Effector memory CD8-positive, alpha-beta T cell (primary cell): ENCODE results near the gene GBA2.
A peak's percentile ranks its signal among the peaks of the same experiment; 100 is the strongest.

Experiments
- ATAC-seq: fragments of 150-1000 bp; cut with Tn5 transposase; replicated peaks from 2 replicates; pipeline ENCODE4 v1.10.0; 2021; ENCODE audit warnings: mild to moderate bottlenecking, moderate library complexity
- DNase-seq, 3 experiments: peaks; one replicate each; pipeline ENCODE4 v3.0.0; 2021
- H3K27ac Mint-ChIP-seq, 2 donors: one replicate each; pipeline ENCODE4 v1.8.0; 2022; ENCODE audit warnings: mild to moderate bottlenecking in 2 of 2, mixed read lengths in 2 of 2, moderate library complexity in 2 of 2
- H3K27me3 Mint-ChIP-seq, 2 donors: one replicate each; pipeline ENCODE4 v1.8.0; 2022; ENCODE audit warnings: mixed read lengths in 2 of 2
- H3K36me3 Mint-ChIP-seq: one replicate; pipeline ENCODE4 v1.8.0; 2022; ENCODE audit warnings: mild to moderate bottlenecking, moderate library complexity, mixed read lengths; ENCODE audit not compliant: insufficient read depth
- H3K4me1 Mint-ChIP-seq, 2 donors: one replicate each; pipeline ENCODE4 v1.8.0; 2022; ENCODE audit warnings: low read depth in 2 of 2, mixed read lengths in 2 of 2
- H3K4me3 Mint-ChIP-seq, 2 donors: one replicate each; pipeline ENCODE4 v1.8.0; 2022; ENCODE audit warnings: mild to moderate bottlenecking in 2 of 2, mixed read lengths in 2 of 2, moderate library complexity in 2 of 2
- H3K9me3 Mint-ChIP-seq, 2 donors: one replicate each; pipeline ENCODE4 v1.8.0; 2022; ENCODE audit warnings: mixed read lengths in 2 of 2

Gene GBA2

DNA sequence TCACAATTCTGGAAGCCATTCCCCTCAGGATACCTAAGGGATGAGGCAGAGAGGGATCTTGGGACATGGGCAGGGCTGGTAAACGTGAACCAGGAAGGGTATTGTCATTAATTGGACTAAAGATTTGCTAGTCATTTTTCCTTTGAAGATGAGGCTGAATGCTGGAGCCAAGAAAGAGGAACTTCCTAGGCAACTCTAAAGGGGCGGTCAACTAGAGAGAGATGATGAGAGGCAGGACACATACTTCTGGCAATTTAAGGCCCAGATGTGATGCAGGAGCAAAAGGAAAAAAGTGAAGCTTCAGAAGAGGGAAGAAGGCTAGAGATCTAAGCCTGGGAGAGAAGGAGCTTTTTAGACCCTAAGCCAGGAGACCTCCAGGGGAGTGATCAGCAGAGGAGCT lies 5.6 kb downstream of the GBA2 start:
- H3K9me3 Mint-ChIP-seq, result no peaks in the 10 kb centered on the region
- H3K27me3 Mint-ChIP-seq, result no peaks in the 10 kb centered on the region
- DNase-seq (no peak), ATAC-seq (no peak)
- peak overlapping the region in 1 of 2 donors; percentile 7 for H3K27ac Mint-ChIP-seq
- H3K4me1 Mint-ChIP-seq, result peaks cover 47 to 54% of the 10 kb centered on the region in 2 donors
- peaks cover 31% of the 10 kb centered on the region for H3K36me3 Mint-ChIP-seq
- no peak overlapping the region for H3K4me3 Mint-ChIP-seq

DNA sequence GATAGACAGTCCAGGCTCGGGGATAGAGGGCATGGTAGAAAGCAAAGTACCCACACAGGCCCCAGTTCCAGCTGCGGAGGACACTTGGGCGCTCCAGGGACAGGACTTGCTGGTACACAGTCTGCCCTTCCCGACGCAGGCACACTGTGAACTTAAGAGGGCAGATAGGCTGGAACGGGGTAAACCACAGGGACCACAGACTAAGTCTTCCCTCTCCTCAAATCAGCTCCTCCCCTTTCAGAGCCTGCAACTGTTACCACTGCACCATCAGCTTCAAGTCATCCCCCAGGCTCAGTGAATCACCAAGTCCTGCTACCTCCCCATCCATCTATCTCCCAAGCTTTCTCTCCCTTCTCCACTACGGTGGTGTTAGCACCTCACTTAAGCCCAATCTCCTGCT lies 7.3 kb downstream of the GBA2 start:
- H3K27ac Mint-ChIP-seq, result peak overlapping the region; percentile 69 to 72
- H3K4me1 Mint-ChIP-seq, result peaks cover 30 to 38% of the 10 kb centered on the region in 2 donors
- peaks cover 38% of the 10 kb centered on the region for H3K36me3 Mint-ChIP-seq
- DNase-seq (no peak), ATAC-seq (peak; percentile 76)
- no peak overlapping the region for H3K4me3 Mint-ChIP-seq
- no peaks in the 10 kb centered on the region for H3K27me3 Mint-ChIP-seq
- no peaks in the 10 kb centered on the region for H3K9me3 Mint-ChIP-seq

DNA sequence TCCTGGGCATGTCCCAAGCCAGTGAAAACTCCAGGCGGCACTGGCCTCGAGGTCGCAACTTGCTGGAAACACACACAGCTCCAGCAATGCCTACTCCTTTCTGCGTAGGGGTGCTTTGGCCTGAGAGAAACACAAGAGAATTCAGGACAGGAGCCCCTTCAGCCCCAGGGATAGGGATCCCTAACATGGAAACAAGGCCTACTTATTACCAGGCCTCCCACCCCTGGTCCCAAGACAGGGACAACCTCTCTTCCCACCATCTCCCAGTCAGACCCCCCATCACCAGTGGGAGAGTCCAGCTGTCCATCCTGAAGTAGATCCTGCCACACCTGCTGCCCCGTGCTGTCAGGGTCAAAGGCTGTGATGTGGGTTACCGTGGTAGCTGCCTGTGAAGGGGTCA lies 8.8 kb downstream of the GBA2 start:
- ATAC-seq, result no peak
- no peaks in the 10 kb centered on the region for H3K9me3 Mint-ChIP-seq
- no peak overlapping the region for H3K4me3 Mint-ChIP-seq
- H3K27me3 Mint-ChIP-seq, result no peaks in the 10 kb centered on the region
- H3K27ac Mint-ChIP-seq, result peak overlapping the region in 1 of 2 donors; percentile 72
- H3K4me1 Mint-ChIP-seq, result peaks cover 23 to 32% of the 10 kb centered on the region in 2 donors
- H3K36me3 Mint-ChIP-seq, result peaks cover 40% of the 10 kb centered on the region
- no peak for DNase-seq

DNA sequence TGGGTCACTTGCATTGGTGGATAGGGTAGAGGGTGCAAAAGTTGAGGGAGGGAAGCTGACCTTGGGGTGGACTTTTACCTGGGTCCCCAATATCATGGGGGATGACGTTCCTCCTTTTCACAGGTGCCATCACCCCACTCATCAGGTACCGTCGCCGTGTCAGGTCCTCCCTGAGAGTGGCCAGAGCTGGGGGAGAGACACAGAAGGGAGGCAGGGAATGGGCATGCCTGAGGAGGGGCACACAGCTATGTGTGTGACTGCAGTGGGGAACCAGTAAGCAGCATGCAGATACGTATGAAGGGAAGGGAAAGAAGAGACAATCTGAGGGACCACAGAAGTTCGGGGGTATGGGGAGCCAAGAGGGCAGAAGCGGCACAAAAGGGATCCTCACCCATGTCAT lies 10.1 kb downstream of the GBA2 start:
- Mint-ChIP-seq H3K36me3 (peaks cover 41% of the 10 kb centered on the region), H3K27me3 (no peaks in the 10 kb centered on the region), H3K9me3 (no peaks in the 10 kb centered on the region), H3K27ac (no peak overlapping the region), H3K4me3 (no peak overlapping the region), H3K4me1 (peaks cover 23 to 25% of the 10 kb centered on the region in 2 donors)
- ATAC-seq (no peak), DNase-seq (no peak)

DNA sequence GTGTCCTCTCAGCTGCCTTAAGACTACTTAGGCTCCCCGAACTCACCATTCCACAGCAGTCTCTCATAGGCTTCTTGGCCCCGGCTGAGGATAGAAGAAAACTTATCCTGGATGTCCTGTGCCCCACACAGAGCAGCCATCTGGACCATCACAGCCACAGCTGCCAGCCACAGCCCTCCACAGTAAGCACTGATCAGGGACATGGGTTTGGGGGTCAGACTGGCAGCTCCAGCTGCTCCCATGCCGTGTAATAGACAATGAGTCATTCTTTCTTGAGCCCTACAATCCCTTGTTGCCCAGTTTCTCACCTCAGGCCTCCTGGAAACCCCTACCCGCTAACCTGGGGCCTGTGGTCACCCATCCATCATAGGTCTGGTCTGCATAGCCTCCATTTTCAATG lies 10.8 kb downstream of the GBA2 start:
- DNase-seq (no peak), ATAC-seq (no peak)
- Mint-ChIP-seq H3K27ac (no peak overlapping the region), H3K4me1 (peaks cover 20 to 23% of the 10 kb centered on the region in 2 donors), H3K9me3 (no peaks in the 10 kb centered on the region), H3K4me3 (no peak overlapping the region), H3K36me3 (peaks cover 38% of the 10 kb centered on the region), H3K27me3 (no peaks in the 10 kb centered on the region)

DNA sequence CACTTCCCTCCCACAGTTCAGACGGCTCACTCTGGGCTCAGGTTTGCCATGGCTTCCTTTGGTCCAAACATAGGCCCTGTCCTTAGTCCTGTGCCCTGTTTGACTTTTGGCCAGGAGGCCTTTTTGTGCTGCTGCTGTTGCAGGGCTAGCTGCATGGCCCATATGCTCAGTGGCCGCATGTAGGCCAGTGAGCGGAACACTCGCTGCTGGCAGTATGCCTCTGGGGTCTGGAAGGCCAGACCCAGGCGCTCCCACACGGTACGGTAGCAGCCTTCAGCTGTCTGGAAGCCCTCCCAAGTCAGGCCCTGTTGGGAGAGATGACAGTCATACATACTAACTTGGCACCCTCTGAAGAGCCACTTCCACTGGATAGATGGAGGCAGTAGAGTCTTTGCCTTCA lies 11.9 kb downstream of the GBA2 start:
- H3K36me3 Mint-ChIP-seq, result peaks cover 35% of the 10 kb centered on the region
- H3K27me3 Mint-ChIP-seq, result no peaks in the 10 kb centered on the region

DNA sequence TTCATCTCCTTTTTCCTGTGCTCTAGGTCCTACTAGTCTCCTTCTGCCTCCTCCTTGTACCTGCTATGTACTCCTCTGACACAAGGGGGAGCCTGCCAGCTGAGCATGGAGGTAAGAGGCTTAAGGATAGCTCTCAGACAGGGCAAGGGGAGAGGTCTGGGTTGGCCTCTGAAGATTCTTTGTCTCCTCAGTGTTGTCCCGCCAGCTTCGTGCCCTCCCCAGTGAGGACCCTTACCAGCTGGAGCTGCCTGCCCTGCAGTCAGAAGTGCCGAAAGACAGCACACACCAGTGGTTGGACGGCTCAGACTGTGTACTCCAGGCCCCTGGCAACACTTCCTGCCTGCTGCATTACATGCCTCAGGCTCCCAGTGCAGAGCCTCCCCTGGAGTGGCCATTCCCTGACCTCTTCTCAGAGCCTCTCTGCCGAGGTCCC lies 12.8 kb downstream of the GBA2 start:
- DNase-seq (peak; percentile 62 to 67 (median 66)), ATAC-seq (no peak)
- Mint-ChIP-seq H3K9me3 (no peaks in the 10 kb centered on the region), H3K4me3 (no peak overlapping the region), H3K27ac (no peak overlapping the region), H3K4me1 (peaks cover 13 to 20% of the 10 kb centered on the region in 2 donors), H3K27me3 (no peaks in the 10 kb centered on the region), H3K36me3 (peaks cover 29% of the 10 kb centered on the region)

More for the DNA sequence above, 11.9 kb downstream of the GBA2 start:
- H3K9me3 Mint-ChIP-seq, result no peaks in the 10 kb centered on the region
- DNase-seq, result no peak
- ATAC-seq, result no peak
- H3K27ac Mint-ChIP-seq, result no peak overlapping the region
- peaks cover 19 to 24% of the 10 kb centered on the region in 2 donors for H3K4me1 Mint-ChIP-seq
- H3K4me3 Mint-ChIP-seq, result no peak overlapping the region

DNA sequence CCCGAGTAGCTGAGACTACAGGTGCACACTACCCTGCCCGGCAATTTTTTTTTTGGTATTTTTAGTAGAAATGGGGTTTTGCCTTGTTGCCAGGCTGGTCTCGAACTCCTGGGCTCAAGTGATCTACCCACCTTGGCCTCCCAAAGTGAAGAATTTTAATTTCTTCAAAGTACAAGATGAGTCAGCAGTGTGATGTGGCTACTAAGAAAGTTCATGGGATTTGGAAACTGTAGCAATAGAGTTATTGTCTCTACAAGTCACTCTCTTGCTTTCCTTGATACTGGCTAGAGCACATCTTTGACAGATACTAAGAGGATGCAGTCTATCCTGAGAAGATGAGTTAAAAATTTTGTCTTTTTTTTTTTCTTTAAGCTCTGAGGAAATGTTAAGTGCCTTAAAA lies 14.9 kb downstream of the GBA2 start:
- Mint-ChIP-seq H3K4me1 (peaks cover 13 to 23% of the 10 kb centered on the region in 2 donors), H3K36me3 (peaks cover 27% of the 10 kb centered on the region), H3K9me3 (no peaks in the 10 kb centered on the region), H3K27ac (peak overlapping the region in 1 of 2 donors; percentile 63), H3K4me3 (no peak overlapping the region), H3K27me3 (no peaks in the 10 kb centered on the region)
- DNase-seq (no peak), ATAC-seq (no peak)

DNA sequence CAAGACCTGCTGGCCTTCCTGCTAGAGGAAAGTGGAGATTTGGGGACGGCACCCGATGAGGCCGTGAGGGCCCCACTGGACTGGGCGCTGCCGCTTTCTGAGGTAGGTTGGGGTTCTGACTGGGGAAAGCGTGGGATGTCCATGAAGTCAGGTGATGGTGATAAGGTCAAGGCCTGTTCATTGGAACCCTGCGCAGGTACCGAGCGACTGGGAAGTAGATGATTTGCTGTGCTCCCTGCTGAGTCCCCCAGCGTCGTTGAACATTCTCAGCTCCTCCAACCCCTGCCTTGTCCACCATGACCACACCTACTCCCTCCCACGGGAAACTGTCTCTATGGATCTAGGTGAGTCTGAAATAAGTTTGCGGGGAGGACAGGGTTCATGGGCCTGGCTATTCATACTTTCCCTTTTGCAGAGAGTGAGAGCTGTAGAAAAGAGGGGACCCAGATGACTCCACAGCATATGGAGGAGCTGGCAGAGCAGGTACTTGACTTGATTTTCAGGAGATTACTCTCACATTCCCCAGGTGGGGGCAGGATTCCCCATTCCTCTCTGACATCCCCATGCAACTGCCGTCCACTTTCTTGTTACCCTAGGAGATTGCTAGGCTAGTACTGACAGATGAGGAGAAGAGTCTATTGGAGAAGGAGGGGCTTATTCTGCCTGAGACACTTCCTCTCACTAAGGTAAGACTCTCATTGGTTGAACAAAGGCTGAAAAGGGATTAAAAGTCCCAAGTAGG lies 16.1 kb downstream of the GBA2 start:
- peak in 1 of 3 experiments; percentile 11 for DNase-seq
- H3K9me3 Mint-ChIP-seq, result no peaks in the 10 kb centered on the region
- peak overlapping the region in 1 of 2 donors; percentile 93 for H3K27ac Mint-ChIP-seq
- H3K4me3 Mint-ChIP-seq, result no peak overlapping the region
- ATAC-seq, result no peak
- H3K27me3 Mint-ChIP-seq, result no peaks in the 10 kb centered on the region
- peaks cover 21% of the 10 kb centered on the region for H3K36me3 Mint-ChIP-seq
- H3K4me1 Mint-ChIP-seq, result peaks cover 13 to 20% of the 10 kb centered on the region in 2 donors

DNA sequence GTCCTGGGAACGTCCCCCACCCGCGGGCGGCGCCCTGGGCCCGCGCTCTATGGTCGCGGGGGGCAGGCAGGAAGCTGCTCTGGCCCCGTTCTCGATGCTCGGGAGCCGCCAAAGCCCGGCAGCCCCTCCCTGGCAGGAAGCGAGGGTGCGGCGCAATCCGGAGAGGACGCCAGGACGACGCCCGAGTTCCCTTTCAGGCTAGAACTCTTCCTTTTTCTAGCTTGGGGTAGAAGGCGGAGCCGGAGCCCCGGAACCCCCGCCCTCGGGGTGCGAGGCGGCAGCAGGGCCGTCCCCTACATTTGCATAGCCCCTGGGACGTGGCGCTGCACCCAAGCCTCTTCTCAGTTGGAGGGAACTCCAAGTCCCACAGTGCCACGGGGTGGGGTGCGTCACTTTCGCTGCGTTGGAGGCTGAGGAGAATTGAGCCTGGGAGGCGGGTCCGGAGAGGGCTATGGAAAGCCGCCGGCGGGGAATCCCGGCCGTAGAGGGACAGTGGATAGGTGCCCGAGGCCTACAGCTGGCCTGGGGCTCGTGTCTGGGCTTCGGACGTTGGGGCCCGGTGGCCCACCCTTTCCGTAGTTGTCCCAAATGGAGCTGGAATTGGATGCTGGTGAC lies 16.7 kb downstream of the GBA2 start, which contains the start of the genes CREB3 and TLN1:
Gene CREB3, plus strand, starts transcription at position 482 of the 615 bp plus-strand sequence. Its CDS starts 107 bp downstream, at position 589.
Gene TLN1, minus strand, starts transcription at position 11 of the 615 bp plus-strand sequence. CDS start 6,501 bp downstream, outside the sequence.
- Mint-ChIP-seq H3K27me3 (no peaks in the 10 kb centered on the region), H3K27ac (peak within 1 kb of the TSS in 1 of 2 donors; percentile 93), H3K36me3 (peaks cover 17% of the 10 kb centered on the region), H3K4me1 (peaks cover 13 to 20% of the 10 kb centered on the region in 2 donors), H3K4me3 (no peak within 1 kb of the TSS), H3K9me3 (no peaks in the 10 kb centered on the region)
- ATAC-seq (peak; percentile 88), DNase-seq (peak; percentile 94 to 95 (median 95))

DNA sequence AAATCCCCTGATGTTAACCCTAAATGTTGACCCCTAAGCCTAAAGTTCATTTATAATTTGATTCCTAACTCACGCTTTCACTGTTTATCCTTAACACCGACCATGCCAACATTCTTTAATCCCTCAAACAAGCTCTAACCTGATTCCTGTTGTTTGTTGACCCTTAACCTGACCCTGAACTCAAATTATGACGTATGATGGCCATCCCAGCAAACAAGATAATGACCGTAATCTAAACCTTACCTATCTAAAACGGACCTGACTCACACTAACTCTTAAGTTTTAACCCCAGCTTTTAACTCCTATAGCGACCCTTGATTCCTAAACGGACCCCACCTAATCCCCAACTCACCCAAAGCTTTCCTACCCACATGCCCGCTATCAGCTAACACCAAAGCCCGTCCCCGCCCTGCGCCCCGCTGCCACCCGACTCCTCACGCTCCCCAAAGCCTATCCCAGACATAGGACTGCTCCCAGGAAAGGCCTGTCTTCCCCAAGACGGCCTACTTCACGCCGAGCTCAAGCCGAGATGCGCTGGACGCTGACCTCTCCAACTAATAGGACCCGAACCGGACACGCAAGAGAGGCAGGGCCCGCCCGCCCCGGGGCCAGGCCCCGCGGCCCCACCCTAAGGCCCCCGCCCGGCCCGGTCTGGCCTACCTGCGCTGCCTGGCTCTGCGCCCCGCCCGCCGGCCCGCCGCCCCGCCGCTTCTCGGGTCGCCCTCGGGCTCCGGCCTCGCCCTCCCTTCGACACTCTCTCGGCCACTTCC lies 17.4 kb downstream of the GBA2 start:
- ATAC-seq (no peak), DNase-seq (no peak)
- Mint-ChIP-seq H3K27ac (peak overlapping the region in 1 of 2 donors; percentile 93), H3K4me1 (peaks cover 13 to 25% of the 10 kb centered on the region in 2 donors), H3K9me3 (no peaks in the 10 kb centered on the region), H3K27me3 (no peaks in the 10 kb centered on the region), H3K36me3 (peaks cover 14% of the 10 kb centered on the region), H3K4me3 (no peak overlapping the region)

DNA sequence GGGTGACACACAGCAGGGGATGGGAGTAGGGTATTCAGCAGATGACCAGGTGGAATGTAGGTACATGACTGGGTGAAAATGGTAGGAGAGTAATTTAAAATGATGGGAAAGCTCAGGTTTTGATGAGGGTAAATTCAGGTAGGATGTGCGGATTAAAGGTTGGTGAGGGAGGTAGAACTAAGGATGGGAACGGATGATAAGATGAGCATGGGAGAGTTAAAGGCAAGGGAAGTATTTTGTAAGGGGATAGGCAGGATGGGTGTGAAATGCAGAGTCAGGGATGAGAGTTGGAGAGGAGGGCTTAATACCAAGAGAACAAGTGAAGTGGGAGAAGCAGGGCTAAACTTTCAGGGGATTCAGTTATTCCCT lies 18.6 kb downstream of the GBA2 start:
- DNase-seq (no peak), ATAC-seq (no peak)
- H3K9me3 Mint-ChIP-seq, result no peaks in the 10 kb centered on the region
- no peak overlapping the region for H3K4me3 Mint-ChIP-seq
- H3K36me3 Mint-ChIP-seq, result peaks cover 18% of the 10 kb centered on the region
- H3K4me1 Mint-ChIP-seq, result peaks cover 6 to 26% of the 10 kb centered on the region in 2 donors
- no peaks in the 10 kb centered on the region for H3K27me3 Mint-ChIP-seq
- no peak overlapping the region for H3K27ac Mint-ChIP-seq

DNA sequence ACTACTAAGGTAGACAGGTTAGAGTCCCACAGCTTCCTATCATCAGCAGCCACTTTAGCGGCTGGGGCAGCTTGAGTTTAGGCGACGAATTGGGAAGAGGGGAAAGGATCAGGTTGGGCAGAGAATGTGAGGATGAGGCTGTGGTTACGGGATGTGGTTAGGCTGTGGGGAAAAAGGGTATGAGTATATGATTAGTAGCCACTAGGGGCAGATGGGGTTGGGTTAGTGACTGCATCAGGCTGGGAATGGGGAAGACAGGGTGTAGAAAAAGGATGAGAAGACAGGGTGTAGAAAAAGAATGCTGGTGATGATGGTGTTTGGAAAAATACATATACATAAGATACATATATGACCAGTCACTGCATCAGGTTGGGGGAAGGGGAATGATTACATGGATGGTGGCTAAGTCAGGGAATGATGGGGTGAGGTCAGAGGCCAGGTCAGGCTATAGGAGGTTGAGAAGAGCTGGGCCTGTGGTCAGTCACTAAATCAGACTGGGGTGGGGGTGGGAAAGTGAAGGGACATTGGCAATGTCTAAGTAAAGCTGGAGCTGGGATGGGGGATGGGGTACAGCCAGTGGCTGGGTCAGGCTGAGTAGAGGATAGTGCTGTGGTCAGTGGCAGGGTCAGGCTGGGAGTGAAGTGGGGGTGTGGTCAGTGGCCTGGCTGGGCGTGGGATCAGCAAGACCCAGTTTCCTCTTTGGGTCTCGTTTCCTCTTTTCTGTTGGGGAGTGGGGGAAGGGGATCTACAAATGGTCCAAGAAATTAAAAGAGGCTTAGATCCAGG lies 19.1 kb downstream of the GBA2 start:
- H3K27ac Mint-ChIP-seq, result no peak overlapping the region
- no peaks in the 10 kb centered on the region for H3K27me3 Mint-ChIP-seq
- DNase-seq, result peak in 1 of 3 experiments; percentile 16
- ATAC-seq, result no peak
- no peaks in the 10 kb centered on the region for H3K9me3 Mint-ChIP-seq
- H3K4me3 Mint-ChIP-seq, result no peak overlapping the region
- H3K4me1 Mint-ChIP-seq, result peaks cover 7 to 27% of the 10 kb centered on the region in 2 donors
- H3K36me3 Mint-ChIP-seq, result peaks cover 24% of the 10 kb centered on the region
